HG02623 (cell line): ENCODE results near the gene SPDYE17.
"Not testable (repeated sequence)": the region's sequence is repeated elsewhere in the genome, so short reads cannot be mapped to it uniquely, and the experiment has no call there.

ENCODE experiments used
- ATAC-seq: cut with Tn5 transposase; IDR thresholded peaks from one replicate; pipeline ENCODE4 v1.9.1; 2021; ENCODE audit warnings: moderate library complexity; ENCODE audit not compliant: unreplicated experiment

The SPDYE17 gene

GRCh38 chr7:76972391-76972790, 59.8 kb downstream of the SPDYE17 start:
- ATAC-seq, result not testable (repeated sequence)
